ENCODE measurements around the gene ST13. TPM values are rescaled to one million over a fixed set of nuclear protein-coding genes. Genes with fewer than 3 reads are reported as not detected.
A peak's percentile ranks its signal among the peaks of the same experiment; 100 is the strongest.
"Not testable (repeated sequence)": the region's sequence is repeated elsewhere in the genome, so short reads cannot be mapped to it uniquely, and the experiment has no call there.

ST13 gene
- total and polyA plus RNA-seq, 2 experiments from 2014 or later, result 159 to 238 TPM

DNA sequence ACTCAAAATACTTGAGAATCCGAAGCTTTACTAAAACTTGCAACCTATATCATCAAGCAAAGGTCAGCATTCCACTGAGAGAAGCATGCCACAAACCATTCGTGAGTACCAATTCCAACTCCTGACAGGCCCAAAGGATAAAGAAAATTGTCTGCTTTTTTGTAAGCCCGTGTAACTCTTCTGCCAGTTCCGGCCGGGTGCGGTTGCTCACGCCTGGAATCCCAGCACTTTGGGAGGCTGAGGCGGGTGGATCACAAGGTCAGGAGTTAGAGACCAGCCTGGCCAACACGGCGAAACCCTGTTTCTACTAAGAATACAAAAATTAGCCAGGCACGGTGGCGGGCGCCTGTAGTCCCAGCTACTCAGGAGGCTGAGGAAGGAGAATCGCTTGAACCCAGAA, 74.7 kb downstream of the ST13 start:
- H3K9me2 ChIP-seq (ENCODE audit: insufficient read depth); H4K20me1 ChIP-seq (replicated peaks; ENCODE audit: insufficient read depth); H3K9me3 Mint-ChIP-seq; H3K4me1 ChIP-seq (ENCODE audit: insufficient read depth); H3K4me2 ChIP-seq; H3K27ac Mint-ChIP-seq; ATAC-seq; H3K4me3 ChIP-seq; H3K27me3 ChIP-seq (ENCODE audit: insufficient read depth); DNase-seq (ENCODE audit: low spot score); H3K27me3 Mint-ChIP-seq (ENCODE audit: insufficient read depth, low read depth, poor library complexity); H3K4me1 Mint-ChIP-seq; H2AFZ ChIP-seq; H3F3A ChIP-seq (replicated peaks; ENCODE audit: low read depth); H3K79me2 ChIP-seq (replicated peaks; ENCODE audit: insufficient read depth); H3K4me3 Mint-ChIP-seq: not testable (repeated sequence)
- peak overlapping the region; percentile 17; the same call in 1 of the 2 replicates for H3K27ac ChIP-seq (ENCODE audit: low read depth)
- peaks cover 19% of the 10 kb centered on the region; the same call in 1 of the 2 replicates for H3K36me3 ChIP-seq (ENCODE audit: insufficient read depth)
- H3K36me3 Mint-ChIP-seq (ENCODE audit: low read depth), result peaks cover 24% of the 10 kb centered on the region

Small RNA genes lying within 50 kb of the gene (microRNA-seq; reads per million reads assigned to microRNA genes)
- gene MIR4766, result not detected

Small RNA genes lying within 50 kb of the gene (small RNA-seq; reads per million reads assigned to genes)
- not detected for gene JTBP1 (ENCODE audit: low replicate concordance)
- not detected for gene MIR4766 (ENCODE audit: low replicate concordance)

Other genes starting within 250 kb of the ST13 start
- gene MRTFA, start 219.9 kb downstream of the ST13 start, total RNA-seq (2014; rRNA removed; shearing (Covaris generic)), result 85.2 and 92.4 TPM in 2 replicates
- gene MRTFA, start 219.9 kb downstream of the ST13 start, polyA plus RNA-seq (2016; fragmentation: Nextera tagmentation; extraction: Ambion mirVana), result 18.1 and 19.3 TPM in 2 replicates
- 0.27 and 2.4 TPM in 2 replicates for gene MCHR1, start 177.2 kb downstream of the ST13 start, total RNA-seq (2014; rRNA removed; shearing (Covaris generic))
- 0.83 and 0.91 TPM in 2 replicates for gene MCHR1, start 177.2 kb downstream of the ST13 start, polyA plus RNA-seq (2016; fragmentation: Nextera tagmentation; extraction: Ambion mirVana)
- gene SLC25A17, start 37.3 kb downstream of the ST13 start, total RNA-seq (2014; rRNA removed; shearing (Covaris generic)), result 40.0 and 43.6 TPM in 2 replicates
- 28.2 and 35.4 TPM in 2 replicates for gene SLC25A17, start 37.3 kb downstream of the ST13 start, polyA plus RNA-seq (2016; fragmentation: Nextera tagmentation; extraction: Ambion mirVana)
- 19.5 and 22.9 TPM in 2 replicates for gene XPNPEP3, start 509 bp upstream of the ST13 start, total RNA-seq (2014; rRNA removed; shearing (Covaris generic))
- 10.4 and 11.6 TPM in 2 replicates for gene XPNPEP3, start 509 bp upstream of the ST13 start, polyA plus RNA-seq (2016; fragmentation: Nextera tagmentation; extraction: Ambion mirVana)
- gene DNAJB7, start 5.5 kb upstream of the ST13 start, total RNA-seq (2014; rRNA removed; shearing (Covaris generic)), result not detected in 2 replicates
- 0.40 and 0.63 TPM in 2 replicates for gene DNAJB7, start 5.5 kb upstream of the ST13 start, polyA plus RNA-seq (2016; fragmentation: Nextera tagmentation; extraction: Ambion mirVana)
- gene RBX1, start 94.7 kb upstream of the ST13 start, total RNA-seq (2014; rRNA removed; shearing (Covaris generic)), result 31.7 and 36.7 TPM in 2 replicates
- gene RBX1, start 94.7 kb upstream of the ST13 start, polyA plus RNA-seq (2016; fragmentation: Nextera tagmentation; extraction: Ambion mirVana), result 340 and 341 TPM in 2 replicates
- 129 and 130 TPM in 2 replicates for gene EP300, start 236.0 kb upstream of the ST13 start, total RNA-seq (2014; rRNA removed; shearing (Covaris generic))
- gene EP300, start 236.0 kb upstream of the ST13 start, polyA plus RNA-seq (2016; fragmentation: Nextera tagmentation; extraction: Ambion mirVana), result 39.4 and 40.7 TPM in 2 replicates